ENCODE measurements around the gene NCKAP5.

The NCKAP5 gene

GRCh38 chr2:132751836-132752235 is 816.4 kb downstream of the NCKAP5 start:
- TF ChIP-seq CTCF (conservative IDR thresholded peaks at IDR 0.05; ENCODE audit: control insufficient read depth, insufficient read depth, low read depth, low read length) = no peak
- DNase-seq (ENCODE audit: low read depth) = no peak
- no peak overlapping the region for H3K4me3 ChIP-seq (ENCODE audit: control insufficient read depth, low read depth, low read length)

- DNase-seq (ENCODE audit: low read depth) = no peak
- TF ChIP-seq CTCF (conservative IDR thresholded peaks at IDR 0.05; ENCODE audit: control insufficient read depth, insufficient read depth, low read depth, low read length) = no peak
- H3K4me3 ChIP-seq (ENCODE audit: control insufficient read depth, low read depth, low read length) = no peak overlapping the region
Measured at GRCh38 chr2:132750606-132751005, 817.7 kb downstream of the NCKAP5 start.

- DNase-seq (ENCODE audit: low read depth) = no peak
- TF ChIP-seq CTCF (conservative IDR thresholded peaks at IDR 0.05; ENCODE audit: control insufficient read depth, insufficient read depth, low read depth, low read length) = no peak
- no peak overlapping the region for H3K4me3 ChIP-seq (ENCODE audit: control insufficient read depth, low read depth, low read length)
Measured at GRCh38 chr2:132747046-132747445, 821.2 kb downstream of the NCKAP5 start.

- no peak overlapping the region for H3K4me3 ChIP-seq (ENCODE audit: control insufficient read depth, low read depth, low read length)
- no peak for TF ChIP-seq CTCF (conservative IDR thresholded peaks at IDR 0.05; ENCODE audit: control insufficient read depth, insufficient read depth, low read depth, low read length)
- DNase-seq (ENCODE audit: low read depth) = no peak
Measured at GRCh38 chr2:132741754-132742153, 826.5 kb downstream of the NCKAP5 start.

GRCh38 chr2:132740081-132740720 is 828.1 kb downstream of the NCKAP5 start:
- no peak for TF ChIP-seq CTCF (conservative IDR thresholded peaks at IDR 0.05; ENCODE audit: control insufficient read depth, insufficient read depth, low read depth, low read length)
- H3K4me3 ChIP-seq (ENCODE audit: control insufficient read depth, low read depth, low read length) = no peak overlapping the region
- DNase-seq (ENCODE audit: low read depth) = no peak

- no peak for TF ChIP-seq CTCF (conservative IDR thresholded peaks at IDR 0.05; ENCODE audit: control insufficient read depth, insufficient read depth, low read depth, low read length)
- DNase-seq (ENCODE audit: low read depth) = no peak
- H3K4me3 ChIP-seq (ENCODE audit: control insufficient read depth, low read depth, low read length) = no peak overlapping the region
Measured at GRCh38 chr2:132738223-132738622, 830.0 kb downstream of the NCKAP5 start.

- DNase-seq (ENCODE audit: low read depth) = no peak
- TF ChIP-seq CTCF (conservative IDR thresholded peaks at IDR 0.05; ENCODE audit: control insufficient read depth, insufficient read depth, low read depth, low read length) = no peak
- no peak overlapping the region for H3K4me3 ChIP-seq (ENCODE audit: control insufficient read depth, low read depth, low read length)
Measured at GRCh38 chr2:132736059-132736458, 832.2 kb downstream of the NCKAP5 start.

Measured in fibroblast of mammary gland (primary cell).